Liver (tissue), 9 donors: ENCODE results near the gene PEX12. TPM values are rescaled to one million over a fixed set of nuclear protein-coding genes. Genes with fewer than 3 reads are reported as not detected.
A peak's percentile ranks its signal among the peaks of the same experiment; 100 is the strongest.
"Not testable (repeated sequence)": the region's sequence is repeated elsewhere in the genome, so short reads cannot be mapped to it uniquely, and the experiment has no call there.

Experiments used
- DNase-seq: peaks from one replicate; pipeline ENCODE4 v3.0.0-alpha.2; 2017; ENCODE audit warnings: low spot score
- H3K27ac ChIP-seq, 2 donors: one replicate each; pipeline ENCODE4 v1.7.0; 2013; ENCODE audit warnings: inconsistent platforms in 2 of 2, low read length in 2 of 2, control low read depth in 1 of 2, low read depth in 1 of 2, mild to moderate bottlenecking in 1 of 2
- H3K27me3 ChIP-seq, 4 donors: one replicate each; pipeline versions ENCODE4 v1.6.1 to v1.7.0; 2013; ENCODE audit warnings: low read length in 3 of 4, inconsistent platforms in 1 of 4, mild to moderate bottlenecking in 1 of 4, moderate library complexity in 1 of 4; ENCODE audit not compliant: control insufficient read depth in 4 of 4, insufficient read depth in 4 of 4
- H3K36me3 ChIP-seq, 4 donors: one replicate each; pipeline versions ENCODE4 v1.6.1 to v1.7.0; 2013; ENCODE audit warnings: low read length in 3 of 4, mild to moderate bottlenecking in 3 of 4, low read depth in 1 of 4, moderate library complexity in 1 of 4; ENCODE audit not compliant: control insufficient read depth in 4 of 4, insufficient read depth in 3 of 4
- H3K4me1 ChIP-seq, 4 donors: one replicate each; pipeline versions ENCODE4 v1.6.1 to v1.7.0; 2013; ENCODE audit warnings: low read length in 3 of 4, mild to moderate bottlenecking in 3 of 4, moderate library complexity in 1 of 4; ENCODE audit not compliant: control insufficient read depth in 4 of 4, insufficient read depth in 4 of 4
- H3K4me3 ChIP-seq, 3 donors: one replicate each; pipeline versions ENCODE4 v1.6.1 to v1.7.0; 2013; ENCODE audit warnings: low read length in 3 of 3, control low read depth in 1 of 3, low read depth in 1 of 3, mild to moderate bottlenecking in 1 of 3
- H3K9ac ChIP-seq, 2 donors: one replicate each; pipeline ENCODE4 v1.7.0; 2013; ENCODE audit warnings: low read length in 2 of 2, mild to moderate bottlenecking in 2 of 2, moderate library complexity in 2 of 2, control low read depth in 1 of 2, low read depth in 1 of 2
- H3K9me3 ChIP-seq, 4 donors: one replicate each; pipeline versions ENCODE4 v1.6.1 to v1.7.0; 2013; ENCODE audit warnings: low read length in 3 of 4; ENCODE audit not compliant: control insufficient read depth in 4 of 4
- FOXA1 ChIP-seq: IDR thresholded peaks from 2 replicates; pipeline ENCODE4 v1.6.1; 2016; ENCODE audit warnings: antibody characterized with exemption
- GABPA ChIP-seq, 2 donors: IDR thresholded peaks in 1 of 2; conservative IDR thresholded peaks in 1 of 2; 2 replicates each; pipeline ENCODE4 v1.6.1; 2016; ENCODE audit warnings: antibody characterized with exemption in 2 of 2, mild to moderate bottlenecking in 1 of 2, moderate library complexity in 1 of 2
- HNF4A ChIP-seq, 2 donors: conservative IDR thresholded peaks; 2 replicates each; pipeline ENCODE4 v1.6.1; 2016; ENCODE audit warnings: antibody characterized with exemption in 2 of 2, mild to moderate bottlenecking in 2 of 2
- HNF4G ChIP-seq: IDR thresholded peaks from 2 replicates; pipeline ENCODE4 v1.6.1; 2016; ENCODE audit warnings: antibody characterized with exemption
- JUND ChIP-seq, 2 donors: IDR thresholded peaks; 2 replicates each; pipeline ENCODE4 v1.6.1; 2016; ENCODE audit warnings: antibody characterized with exemption in 2 of 2
- NR2F2 ChIP-seq: IDR thresholded peaks from 2 replicates; pipeline ENCODE4 v1.6.1; 2016; ENCODE audit warnings: antibody characterized with exemption
- RAD21 ChIP-seq, 2 donors: IDR thresholded peaks; 2 replicates each; pipeline ENCODE4 v1.6.1; 2016; ENCODE audit warnings: antibody characterized with exemption in 2 of 2, mild to moderate bottlenecking in 2 of 2
- RXRA ChIP-seq, 2 donors: IDR thresholded peaks; 2 replicates each; pipeline ENCODE4 v1.6.1; 2017 to 2018; ENCODE audit warnings: antibody characterized with exemption in 2 of 2, mild to moderate bottlenecking in 1 of 2
- TAF1 ChIP-seq: conservative IDR thresholded peaks from 2 replicates; pipeline ENCODE4 v1.6.1; 2016; ENCODE audit warnings: antibody characterized with exemption, mild to moderate bottlenecking
- YY1 ChIP-seq: IDR thresholded peaks from 2 replicates; pipeline ENCODE4 v1.6.1; 2016; ENCODE audit warnings: antibody characterized with exemption, mild to moderate bottlenecking
- WGBS: extraction: QIAGEN DNeasy Blood & Tissue Kit; methylation state at CpG from one replicate; pipeline ENCODE4 v1.1.7; 2013; 5-methylcytosine and 5-hydroxymethylcytosine counted together
- polyA plus RNA-seq, 2 donors: library from polyadenylated mRNA; stranded (reverse) in 1 of 2; unstranded in 1 of 2; fragments of 200-250 nt in 1 of 2; fragments of >200 nt in 1 of 2; fragmentation: Nextera tagmentation in 1 of 2; extraction: Ambion mirVana in 1 of 2; gene quantifications; one replicate each; pipeline versions ENCODE4 v1.2.1 to v1.2.3, GENCODE V29; 2013 to 2015
- total RNA-seq, 2 donors: library from RNA; depleted of rRNA; stranded (reverse); fragments of >200 nt; gene quantifications; one replicate each; pipeline ENCODE4 v1.2.3, GENCODE V29; 2014
- TF ChIP-seq, protein P1 (sequence below): IDR thresholded peaks from 2 replicates; pipeline ENCODE4 v1.6.1; 2016; ENCODE audit warnings: antibody characterized with exemption, mild to moderate bottlenecking
- TF ChIP-seq, protein P2 (sequence below): IDR thresholded peaks from 2 replicates; pipeline ENCODE4 v1.6.1; 2016; ENCODE audit warnings: antibody characterized with exemption
- donor health status: healthy.
- donor health status: healthy.
- donor health status: healthy.
- donor health status: healthy.
- donor health status: healthy.

Gene PEX12
- total and polyA plus RNA-seq, 4 donors: 2.0 to 3.6 (median 2.4) TPM

DNA sequence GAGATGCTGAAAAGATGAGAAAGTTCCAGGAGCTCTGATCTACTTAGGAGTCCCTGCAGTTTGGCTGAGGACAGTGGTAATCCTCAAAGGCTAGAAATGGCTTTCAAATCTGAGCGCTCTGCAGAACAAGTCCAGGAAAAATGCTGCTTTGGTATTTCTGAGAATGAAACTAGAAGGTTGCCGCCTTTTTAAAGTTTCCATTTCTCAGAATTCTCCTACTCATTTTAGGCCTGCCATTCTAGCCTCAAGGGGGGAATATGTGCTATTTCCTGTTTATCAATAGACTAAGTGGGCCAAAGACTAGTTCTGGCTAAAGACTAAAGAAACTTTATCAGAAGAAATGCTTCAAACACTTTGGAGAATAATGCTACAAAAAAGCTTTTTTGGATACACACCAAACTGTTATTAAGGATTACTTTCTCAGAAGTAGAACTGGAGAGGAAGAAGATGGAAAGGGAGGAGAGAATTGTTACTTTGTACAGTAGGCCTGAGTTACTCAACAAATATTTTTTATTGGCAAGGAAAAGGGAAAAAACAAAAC, 40.7 kb downstream of the PEX12 start, which contains the start of gene SLFN12L:
Gene SLFN12L, minus strand, starts transcription at position 78 of the 541 bp plus-strand sequence. CDS start 15,314 bp downstream, outside the sequence.
- 69% methylated on average over 2 of the region's 2 CpGs for WGBS
- Histone ChIP-seq H3K27me3 (no peaks in the 10 kb centered on the region), H3K4me1 (peaks cover 2 to 24% (median 12%) of the 10 kb centered on the region in 4 donors), H3K4me3 (no peak within 1 kb of the TSS), H3K9ac (peak within 1 kb of the TSS in 1 of 2 donors; percentile 28), H3K9me3 (no peaks in the 10 kb centered on the region), H3K36me3 (no peaks in the 10 kb centered on the region), H3K27ac (peak within 1 kb of the TSS in 1 of 2 donors; percentile 42)
- no peak for TF ChIP-seq YY1
- no peak for TF ChIP-seq HNF4A (conservative IDR thresholded peaks at IDR 0.05)
- no peak for TF ChIP-seq TAF1
- TF ChIP-seq FOXA1: no peak
- TF ChIP-seq, protein P1, sequence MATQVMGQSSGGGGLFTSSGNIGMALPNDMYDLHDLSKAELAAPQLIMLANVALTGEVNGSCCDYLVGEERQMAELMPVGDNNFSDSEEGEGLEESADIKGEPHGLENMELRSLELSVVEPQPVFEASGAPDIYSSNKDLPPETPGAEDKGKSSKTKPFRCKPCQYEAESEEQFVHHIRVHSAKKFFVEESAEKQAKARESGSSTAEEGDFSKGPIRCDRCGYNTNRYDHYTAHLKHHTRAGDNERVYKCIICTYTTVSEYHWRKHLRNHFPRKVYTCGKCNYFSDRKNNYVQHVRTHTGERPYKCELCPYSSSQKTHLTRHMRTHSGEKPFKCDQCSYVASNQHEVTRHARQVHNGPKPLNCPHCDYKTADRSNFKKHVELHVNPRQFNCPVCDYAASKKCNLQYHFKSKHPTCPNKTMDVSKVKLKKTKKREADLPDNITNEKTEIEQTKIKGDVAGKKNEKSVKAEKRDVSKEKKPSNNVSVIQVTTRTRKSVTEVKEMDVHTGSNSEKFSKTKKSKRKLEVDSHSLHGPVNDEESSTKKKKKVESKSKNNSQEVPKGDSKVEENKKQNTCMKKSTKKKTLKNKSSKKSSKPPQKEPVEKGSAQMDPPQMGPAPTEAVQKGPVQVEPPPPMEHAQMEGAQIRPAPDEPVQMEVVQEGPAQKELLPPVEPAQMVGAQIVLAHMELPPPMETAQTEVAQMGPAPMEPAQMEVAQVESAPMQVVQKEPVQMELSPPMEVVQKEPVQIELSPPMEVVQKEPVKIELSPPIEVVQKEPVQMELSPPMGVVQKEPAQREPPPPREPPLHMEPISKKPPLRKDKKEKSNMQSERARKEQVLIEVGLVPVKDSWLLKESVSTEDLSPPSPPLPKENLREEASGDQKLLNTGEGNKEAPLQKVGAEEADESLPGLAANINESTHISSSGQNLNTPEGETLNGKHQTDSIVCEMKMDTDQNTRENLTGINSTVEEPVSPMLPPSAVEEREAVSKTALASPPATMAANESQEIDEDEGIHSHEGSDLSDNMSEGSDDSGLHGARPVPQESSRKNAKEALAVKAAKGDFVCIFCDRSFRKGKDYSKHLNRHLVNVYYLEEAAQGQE: no peak
- TF ChIP-seq RAD21 (IDR thresholded peaks at IDR 0.05): no peak
- no peak for DNase-seq

DNA sequence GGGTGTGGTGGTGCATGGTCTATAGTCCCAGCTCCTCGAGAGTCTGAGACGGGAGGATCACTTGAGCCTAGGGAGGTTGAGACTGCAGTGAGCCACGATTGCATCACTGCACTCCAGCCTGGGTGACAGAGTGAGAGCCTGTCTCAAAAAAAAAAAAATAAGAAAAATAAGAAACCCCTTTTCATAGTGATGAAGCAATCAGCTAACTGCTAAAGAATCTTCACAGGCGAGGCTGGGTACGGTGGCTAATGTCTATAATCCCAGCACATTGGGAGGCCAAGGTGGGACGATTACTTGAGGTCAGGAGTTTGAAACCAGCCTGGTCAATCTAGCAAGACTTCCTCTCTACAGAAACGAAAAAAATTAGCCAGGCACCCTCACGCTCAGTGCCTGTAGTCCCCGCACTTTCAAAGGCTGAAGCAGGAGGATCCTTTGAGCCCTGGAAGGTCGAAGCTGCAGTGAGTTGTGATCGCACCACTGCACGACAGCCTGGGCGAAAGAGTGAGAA, 41.7 kb downstream of the PEX12 start:
- Histone ChIP-seq H3K27ac (peak overlapping the region in 1 of 2 donors; percentile 42), H3K9ac (peak overlapping the region in 1 of 2 donors; percentile 28), H3K36me3 (no peaks in the 10 kb centered on the region), H3K4me1 (peaks cover 2 to 24% (median 12%) of the 10 kb centered on the region in 4 donors), H3K9me3 (no peaks in the 10 kb centered on the region), H3K27me3 (no peaks in the 10 kb centered on the region), H3K4me3 (no peak overlapping the region)
- 83% methylated on average over 13 of the region's 13 CpGs for WGBS
- TF ChIP-seq HNF4A (conservative IDR thresholded peaks at IDR 0.05): no peak
- TF ChIP-seq, protein P2, sequence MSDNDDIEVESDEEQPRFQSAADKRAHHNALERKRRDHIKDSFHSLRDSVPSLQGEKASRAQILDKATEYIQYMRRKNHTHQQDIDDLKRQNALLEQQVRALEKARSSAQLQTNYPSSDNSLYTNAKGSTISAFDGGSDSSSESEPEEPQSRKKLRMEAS: no peak
- DNase-seq: no peak

DNA sequence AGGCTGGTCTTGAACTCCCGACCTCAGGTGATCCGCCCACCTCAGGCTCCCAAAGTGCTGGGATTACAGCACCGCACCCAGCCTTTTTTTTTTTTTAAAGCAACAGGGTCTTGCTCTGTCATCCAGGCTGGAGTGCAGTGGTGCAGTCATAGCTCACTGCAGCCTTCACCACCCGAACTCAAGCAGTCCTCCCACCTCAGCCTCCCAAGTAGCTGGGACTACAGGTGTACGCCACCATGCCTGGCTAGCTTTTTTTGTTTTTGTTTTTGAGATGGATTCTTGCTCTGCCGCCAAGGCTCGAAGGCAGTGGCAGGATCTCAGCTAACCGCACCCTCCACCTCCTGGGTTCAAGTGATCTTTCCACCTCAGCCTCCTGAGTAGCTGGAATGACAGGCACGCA, 43.0 kb downstream of the PEX12 start:
- not testable (repeated sequence) for H3K4me3 ChIP-seq, H3K27ac ChIP-seq
- 87% methylated on average over 9 of the region's 9 CpGs for WGBS

DNA sequence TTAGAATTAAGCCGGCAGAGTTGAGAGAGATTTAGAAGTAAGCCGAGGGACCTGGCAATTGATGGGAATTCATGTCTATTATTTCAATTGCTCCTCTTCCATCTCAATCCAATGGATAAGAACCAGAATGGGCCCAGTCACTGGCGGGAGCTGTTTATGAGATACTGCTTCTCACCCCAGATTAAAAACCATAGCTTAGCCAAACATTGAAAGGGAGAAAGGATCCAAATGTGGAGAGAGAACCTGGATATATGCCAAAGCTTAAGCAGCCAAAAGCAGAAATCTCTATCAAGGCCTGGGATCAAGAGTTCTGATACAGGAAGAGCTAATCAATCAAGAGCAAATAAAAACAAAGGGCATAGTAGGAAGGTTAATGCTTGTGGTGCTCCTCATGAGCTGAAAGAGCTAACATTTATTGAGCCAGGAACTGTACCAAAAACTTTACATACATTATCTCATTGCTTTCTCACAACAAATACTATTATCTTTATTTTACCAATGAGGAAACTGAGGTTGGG, 43.7 kb downstream of the PEX12 start:
- Histone ChIP-seq H3K27me3 (no peaks in the 10 kb centered on the region), H3K9me3 (no peaks in the 10 kb centered on the region), H3K27ac (peak overlapping the region in 1 of 2 donors; percentile 5), H3K4me1 (peaks cover 2 to 17% (median 7%) of the 10 kb centered on the region in 4 donors), H3K36me3 (no peaks in the 10 kb centered on the region), H3K4me3 (no peak overlapping the region), H3K9ac (peak overlapping the region in 1 of 2 donors; percentile 54)
- DNase-seq: no peak
- 50% methylated on average over 3 of the region's 3 CpGs for WGBS
- TF ChIP-seq HNF4A (conservative IDR thresholded peaks at IDR 0.05) (peak; percentile 56 to 66), RXRA (IDR thresholded peaks at IDR 0.05) (peak in 1 of 2 donors; percentile 57), TAF1 (no peak), GABPA (IDR thresholded peaks at IDR 0.05 in 1 of 2, conservative IDR thresholded peaks at IDR 0.05 in 1 of 2) (no peak), HNF4G (no peak), JUND (IDR thresholded peaks at IDR 0.05) (peak in 1 of 2 donors; percentile 40), RAD21 (IDR thresholded peaks at IDR 0.05) (peak in 1 of 2 donors; percentile 39), NR2F2 (no peak), YY1 (peak; percentile 20)
- TF ChIP-seq, protein P1: no peak
- TF ChIP-seq, protein P2: no peak

More for the DNA sequence above, 43.0 kb downstream of the PEX12 start:
- H3K9me3 ChIP-seq, DNase-seq, H3K27me3 ChIP-seq, H3K9ac ChIP-seq, H3K36me3 ChIP-seq: not testable (repeated sequence)
- H3K4me1 ChIP-seq: peaks cover 2 to 22% (median 10%) of the 10 kb centered on the region in 4 donors
